GM18498 (cell line): Measurements from ENCODE around the gene PSMD6.

Experiments
- ATAC-seq: cut with Tn5 transposase; IDR thresholded peaks from one replicate; pipeline ENCODE4 v1.9.1; 2021; ENCODE audit warnings: mild to moderate bottlenecking, moderate library complexity; ENCODE audit not compliant: unreplicated experiment

Gene PSMD6

DNA sequence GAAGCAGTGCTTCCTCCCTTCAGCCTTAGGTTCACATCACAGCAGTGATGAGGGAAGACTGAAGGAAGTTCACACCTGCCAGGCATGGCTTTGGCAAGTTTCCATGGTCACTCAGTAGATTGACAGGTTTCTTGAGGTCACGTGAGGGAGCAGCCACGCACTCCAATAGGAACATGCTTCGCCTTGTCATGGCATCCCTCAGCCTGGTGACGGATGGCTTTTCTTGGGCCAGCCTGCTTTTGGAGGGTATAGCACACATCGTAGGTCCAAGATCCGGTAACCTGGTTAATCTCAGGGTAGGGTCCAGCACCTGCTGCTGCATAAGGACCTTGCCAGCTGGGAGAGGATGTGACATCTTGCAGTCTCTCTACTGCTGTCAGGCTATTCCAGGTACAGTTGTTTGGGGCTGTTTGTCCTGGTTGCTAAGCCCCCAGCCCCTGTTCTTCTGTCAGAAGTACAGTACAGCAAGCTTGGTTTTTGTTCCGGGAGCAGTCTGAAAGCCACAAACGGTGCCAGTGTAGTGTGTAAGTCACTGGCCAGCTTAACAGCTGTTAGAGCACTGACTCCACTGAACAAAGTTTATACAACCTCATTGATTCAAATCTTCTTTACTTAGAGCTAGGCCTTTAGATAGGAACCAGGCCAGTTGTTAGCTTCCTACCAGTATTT is 42.3 kb downstream of the PSMD6 start:
- ATAC-seq: no peak

DNA sequence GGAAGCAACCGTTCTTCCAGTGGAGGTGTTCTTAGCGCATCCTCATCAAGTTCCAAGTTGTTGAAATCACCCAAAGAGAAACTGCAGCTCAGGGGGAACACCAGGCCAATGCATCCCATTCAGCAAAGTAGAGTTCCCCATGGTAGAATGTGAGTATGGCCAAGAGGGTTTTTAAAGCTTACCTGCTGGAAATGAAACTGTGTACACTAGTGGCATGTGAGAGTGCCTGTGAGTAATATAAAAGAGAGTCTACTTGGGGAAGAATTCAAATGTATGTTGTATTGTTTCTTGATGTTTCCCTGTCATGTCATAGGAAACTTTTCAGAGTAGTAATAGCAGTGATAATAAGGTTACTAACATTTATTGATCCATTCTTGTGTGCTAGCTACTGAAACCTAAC is 43.3 kb downstream of the PSMD6 start:
- no peak for ATAC-seq

DNA sequence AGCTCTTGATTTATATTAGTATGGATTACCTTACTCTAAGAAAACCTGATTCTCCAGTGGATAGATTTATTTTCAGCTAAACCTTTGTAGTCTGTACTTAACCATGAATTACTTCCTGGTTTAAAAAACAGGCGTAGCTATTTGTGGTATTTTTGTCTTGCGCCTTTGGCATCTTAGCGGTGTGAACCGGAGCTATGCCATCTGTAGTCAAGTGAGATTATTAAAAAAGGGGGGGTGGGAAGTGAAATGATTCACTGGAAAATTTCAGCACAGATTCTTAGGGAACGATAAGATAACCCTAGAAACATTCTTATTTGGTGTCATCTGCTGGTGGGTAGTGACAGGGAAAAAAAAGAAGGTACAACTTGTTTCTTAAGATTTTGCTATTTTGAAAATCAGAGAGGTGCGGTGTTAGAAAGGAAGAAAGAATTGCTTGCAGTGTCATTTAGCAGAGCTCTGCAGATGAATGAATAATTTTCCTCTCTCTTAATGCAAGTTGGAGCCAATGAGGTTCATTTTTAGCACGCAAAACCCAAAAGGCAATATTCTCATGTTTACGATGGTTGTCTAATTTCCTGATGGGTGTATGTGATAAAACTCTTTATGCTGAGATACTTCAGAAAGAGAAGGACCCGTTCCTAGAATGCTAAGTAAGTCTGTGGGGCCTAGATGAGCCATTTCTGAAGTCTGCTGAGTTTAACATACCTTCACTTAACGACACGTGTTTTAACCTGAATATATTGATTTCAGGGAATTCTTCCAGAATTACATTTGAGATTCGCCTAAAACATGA is 44.0 kb downstream of the PSMD6 start:
- no peak for ATAC-seq

DNA sequence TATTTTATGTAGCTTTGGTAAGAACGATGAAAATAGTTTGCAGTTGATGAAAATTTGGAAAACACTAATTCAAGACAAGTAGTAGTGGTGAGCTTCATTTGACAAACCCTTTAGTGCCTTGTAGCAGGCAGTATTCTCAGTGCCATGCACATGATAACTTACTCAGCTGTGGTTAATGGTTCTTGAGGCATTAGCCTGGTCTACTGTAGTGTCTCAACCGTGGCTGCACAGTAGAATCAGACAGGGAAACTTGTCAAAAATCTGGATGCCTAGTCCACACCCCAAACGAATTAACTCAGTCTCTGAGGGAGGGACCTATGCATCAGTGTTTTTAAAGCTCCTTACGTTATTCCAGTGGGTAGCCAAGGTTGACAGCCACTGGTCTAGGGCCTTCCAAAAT is 45.4 kb downstream of the PSMD6 start:
- ATAC-seq: no peak

DNA sequence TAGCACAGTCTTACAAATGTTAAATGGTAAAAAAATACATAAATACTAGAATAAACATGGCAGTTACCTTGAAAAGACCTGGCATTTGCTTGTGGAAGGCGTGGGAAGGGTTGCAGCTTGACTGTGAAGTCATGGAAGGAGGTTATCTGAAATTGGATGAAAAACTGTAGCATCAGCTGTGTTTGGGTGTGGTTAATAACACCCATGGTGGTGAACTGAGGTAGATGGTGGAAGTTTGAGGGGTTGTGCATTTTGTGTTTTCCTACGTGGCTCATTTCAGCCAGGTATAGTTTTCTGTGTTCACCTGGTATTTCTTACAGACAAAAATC is 46.5 kb downstream of the PSMD6 start:
- ATAC-seq: no peak

- no peak for ATAC-seq
Observed at GRCh38 chr3:63976161-63976871, 47.0 kb downstream of the PSMD6 start.

DNA sequence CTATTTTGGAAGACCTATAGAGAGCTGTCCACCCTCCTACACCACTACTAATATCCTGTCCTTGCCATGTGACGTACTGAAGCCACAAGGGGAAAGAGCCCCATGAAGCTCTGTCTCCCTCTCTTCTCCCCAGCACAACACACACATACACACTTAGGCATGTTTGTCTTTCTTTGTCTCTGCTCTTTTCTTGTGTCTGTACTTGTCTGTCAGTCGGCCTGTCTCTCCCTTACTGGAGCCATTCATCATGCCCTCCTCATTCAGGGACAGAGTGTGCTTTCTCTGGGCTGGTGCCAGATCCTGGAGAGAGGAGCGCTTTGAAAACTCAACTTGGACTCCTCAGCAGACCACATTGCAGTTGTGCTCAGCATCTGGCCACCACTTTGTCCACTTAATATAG is 47.6 kb downstream of the PSMD6 start:
- ATAC-seq: no peak

DNA sequence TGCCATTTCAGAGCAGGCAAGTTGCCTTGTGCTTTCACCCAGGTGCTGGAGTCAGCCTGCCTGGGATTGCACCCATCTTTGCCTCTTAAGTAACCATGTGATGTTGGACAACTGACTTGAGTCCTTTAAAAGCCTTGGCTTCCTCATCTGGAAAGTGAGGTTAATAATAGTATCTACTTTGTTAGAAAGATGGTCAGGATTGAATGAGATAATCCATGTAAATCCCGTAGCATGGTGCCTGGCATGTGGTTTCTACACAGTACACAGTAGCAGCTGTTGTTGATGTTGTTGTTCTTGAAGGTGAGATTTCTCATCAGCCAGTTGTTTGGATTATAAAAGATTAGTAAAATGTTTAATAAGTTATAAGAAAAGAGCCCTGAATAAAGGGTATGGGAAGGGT is 48.8 kb downstream of the PSMD6 start:
- ATAC-seq: no peak

DNA sequence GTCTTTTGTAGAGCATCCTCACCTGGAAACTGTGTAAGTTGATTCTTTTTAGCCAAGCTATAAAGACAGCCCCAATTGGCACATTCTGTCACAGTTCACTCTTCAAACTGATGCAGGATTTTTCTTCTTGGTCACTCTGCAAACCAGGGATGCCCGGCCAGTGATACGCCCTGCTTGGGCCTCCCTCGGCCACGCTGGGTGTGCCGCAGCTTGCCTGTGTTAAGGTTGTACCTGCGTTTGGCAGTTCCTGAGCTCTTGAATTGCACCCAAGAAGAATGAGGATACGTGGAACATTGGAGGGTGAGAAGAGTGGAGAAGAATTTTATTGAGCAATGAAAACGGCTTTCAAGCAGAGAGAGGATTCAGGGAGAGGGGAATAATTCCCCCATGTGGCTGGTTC is 49.9 kb downstream of the PSMD6 start:
- no peak for ATAC-seq

DNA sequence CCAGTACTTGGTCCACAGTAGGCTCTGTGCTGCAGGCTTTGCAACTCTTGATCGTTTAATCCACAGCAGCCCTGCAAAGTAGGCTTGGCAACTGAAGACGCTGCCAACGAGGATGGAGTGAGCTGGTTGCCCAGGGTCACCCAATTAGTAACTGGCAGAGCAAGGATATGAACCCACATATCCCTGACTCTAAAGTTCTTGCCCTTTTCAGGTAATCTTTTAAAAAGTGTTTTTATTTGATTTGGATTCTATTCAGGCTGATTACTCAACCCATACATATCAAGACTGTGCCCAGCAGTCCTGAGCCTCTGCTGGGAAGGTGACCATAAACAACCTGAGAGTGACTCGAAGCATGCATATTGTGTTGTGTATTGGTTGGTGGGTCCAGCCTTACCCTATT is 50.3 kb downstream of the PSMD6 start:
- no peak for ATAC-seq

- ATAC-seq: no peak
Observed at GRCh38 chr3:63972196-63972595, 51.1 kb downstream of the PSMD6 start.

DNA sequence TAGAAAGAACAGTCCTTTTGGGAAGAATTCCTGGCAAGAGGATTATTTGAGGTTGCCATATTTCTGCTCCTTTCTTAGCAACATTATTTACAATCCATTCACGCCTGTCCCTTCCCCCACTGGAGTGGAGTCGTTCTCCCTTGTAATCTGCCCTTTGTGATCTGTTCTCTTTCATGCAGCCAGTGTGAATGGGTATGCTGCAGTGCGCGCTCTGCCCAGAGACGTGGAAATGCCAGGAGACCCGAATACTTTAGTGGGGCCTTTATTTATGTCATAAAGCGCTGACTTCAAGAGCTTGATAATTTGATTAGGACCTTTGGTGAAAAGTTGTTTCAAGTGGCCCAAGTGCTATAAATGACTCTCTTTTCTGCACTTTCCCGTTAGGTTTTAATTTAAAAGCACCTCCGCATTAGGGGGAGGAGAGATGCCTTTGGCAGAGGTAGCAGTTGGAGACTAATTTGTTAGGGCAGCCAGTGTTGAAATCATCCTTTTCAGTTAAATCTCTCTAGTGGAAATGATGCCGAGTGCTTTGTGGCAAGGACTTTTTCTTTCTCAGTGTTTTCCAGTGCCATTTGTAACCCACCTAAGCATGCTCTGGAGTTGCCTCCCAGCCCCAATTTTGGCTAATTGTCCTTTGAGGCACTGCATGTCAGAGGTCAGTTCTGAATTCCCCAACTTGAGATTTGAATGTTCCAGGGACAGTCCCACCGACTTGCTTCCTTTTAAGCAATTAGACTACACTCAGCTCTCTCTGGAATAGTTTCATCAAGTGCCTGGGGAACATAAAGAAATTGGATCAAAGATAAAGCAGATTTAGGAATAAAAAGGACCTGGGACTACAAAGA is 52.4 kb downstream of the PSMD6 start:
- no peak for ATAC-seq

- no peak for ATAC-seq
Observed at GRCh38 chr3:63969876-63970275, 53.4 kb downstream of the PSMD6 start.

- peak; percentile 33 for ATAC-seq
Observed at GRCh38 chr3:63968612-63969350, 54.5 kb downstream of the PSMD6 start.

DNA sequence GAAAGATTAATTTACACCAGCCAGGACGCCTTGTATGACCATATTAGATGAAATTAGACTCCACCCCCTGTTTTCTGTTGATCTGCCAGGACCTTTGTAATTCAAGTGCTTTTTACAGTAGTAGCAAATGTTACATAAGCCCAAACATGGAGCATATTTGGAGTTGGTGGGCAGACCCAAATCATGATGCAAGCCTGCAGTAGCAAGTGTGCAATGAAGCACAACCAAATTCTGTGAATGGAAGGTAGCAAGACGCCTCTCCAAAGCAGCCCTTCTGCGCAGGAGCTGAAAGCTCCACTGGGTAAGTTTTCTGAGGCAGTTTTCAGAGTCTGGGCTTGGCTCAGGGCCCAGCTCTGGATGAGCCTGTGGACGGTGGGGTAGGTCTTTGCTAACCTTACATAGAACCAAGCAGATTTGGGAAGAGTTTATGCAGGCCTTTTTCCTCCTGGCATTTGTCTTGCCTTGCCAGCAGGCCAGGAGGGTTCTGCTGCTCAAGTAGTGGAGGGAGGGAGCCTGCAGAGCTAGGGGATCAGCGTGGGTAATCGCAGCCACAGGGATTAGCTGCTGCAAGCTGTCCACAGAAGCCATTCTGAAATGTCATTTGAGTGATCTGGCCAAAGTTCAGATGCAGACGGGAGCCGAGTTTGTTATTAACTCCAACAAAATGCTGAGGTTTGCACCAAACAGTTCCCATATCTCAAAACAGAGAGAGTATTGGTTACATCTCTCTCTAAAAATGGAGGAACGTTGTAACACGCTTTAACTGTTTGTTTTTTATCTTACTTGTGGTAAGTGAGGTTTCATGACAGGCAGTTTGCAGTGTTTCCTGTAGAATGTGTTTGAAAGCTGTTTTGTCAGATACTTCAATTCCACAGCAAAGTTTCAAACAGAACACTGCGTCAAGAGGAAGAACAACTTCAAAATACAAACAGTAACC is 55.4 kb downstream of the PSMD6 start:
- ATAC-seq: peak; percentile 69

- no peak for ATAC-seq
Observed at GRCh38 chr3:63966871-63967270, 56.4 kb downstream of the PSMD6 start.

- no peak for ATAC-seq
Observed at GRCh38 chr3:63966007-63966406, 57.3 kb downstream of the PSMD6 start.

DNA sequence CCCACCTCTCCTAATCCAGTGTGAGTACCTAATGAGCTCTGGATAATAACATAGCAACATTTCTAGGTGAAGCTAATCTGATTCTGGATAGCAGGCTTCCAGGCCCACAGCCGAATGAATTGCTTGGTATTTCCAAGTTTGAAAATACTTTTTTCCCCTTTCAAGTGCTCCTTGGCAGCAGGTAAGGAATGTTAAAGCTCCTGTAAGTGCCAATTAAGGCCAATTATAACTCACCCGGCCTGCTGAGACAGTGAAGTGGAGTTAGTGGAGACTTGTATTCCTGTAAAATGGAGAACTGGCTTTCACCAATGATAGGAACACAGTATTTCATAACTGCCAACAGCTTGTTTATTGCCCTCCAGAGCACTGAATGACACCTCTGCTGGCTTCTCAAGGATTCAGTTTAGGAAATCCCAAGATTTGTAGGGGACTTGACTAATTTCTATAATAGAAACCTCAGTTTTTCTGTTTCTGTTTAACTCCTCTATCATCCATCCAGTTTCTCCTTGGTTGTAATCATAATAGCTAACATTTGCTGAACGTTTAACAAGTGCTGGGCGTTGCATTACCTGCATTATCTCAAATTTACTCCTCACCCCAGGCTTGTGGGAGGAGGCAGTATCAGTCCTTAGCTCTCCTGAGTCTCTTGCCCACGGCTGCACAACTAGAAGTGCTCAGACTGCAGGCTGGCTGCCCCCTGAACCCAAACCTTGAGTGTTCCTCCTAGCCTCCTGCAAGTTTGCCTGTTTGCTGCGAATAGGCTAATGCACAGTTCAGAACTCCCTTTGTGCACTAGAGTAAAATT is 58.4 kb downstream of the PSMD6 start:
- ATAC-seq: no peak

GRCh38 chr3:63963496-63963895 is 59.8 kb downstream of the PSMD6 start:
- no peak for ATAC-seq
